Endometrium (tissue), 2 donors: ENCODE data around the gene TEX2.
A peak's percentile ranks its signal among the peaks of the same experiment; 100 is the strongest.
"Not testable (repeated sequence)": the region's sequence is repeated elsewhere in the genome, so short reads cannot be mapped to it uniquely, and the experiment has no call there.

ENCODE experiments used
- FAIRE-seq: peaks from 2 replicates; lab custom pipeline; 2012; peaks lifted over from hg19 to GRCh38; lab: Jason Lieb, UNC
- donor health status: control.
- donor health status: control.

Gene TEX2

GRCh38 chr17:64135000-64135399, 128.1 kb downstream of the TEX2 start:
- no peak for FAIRE-seq

- no peak for FAIRE-seq
Observed at GRCh38 chr17:64134216-64134970, 128.7 kb downstream of the TEX2 start.

DNA sequence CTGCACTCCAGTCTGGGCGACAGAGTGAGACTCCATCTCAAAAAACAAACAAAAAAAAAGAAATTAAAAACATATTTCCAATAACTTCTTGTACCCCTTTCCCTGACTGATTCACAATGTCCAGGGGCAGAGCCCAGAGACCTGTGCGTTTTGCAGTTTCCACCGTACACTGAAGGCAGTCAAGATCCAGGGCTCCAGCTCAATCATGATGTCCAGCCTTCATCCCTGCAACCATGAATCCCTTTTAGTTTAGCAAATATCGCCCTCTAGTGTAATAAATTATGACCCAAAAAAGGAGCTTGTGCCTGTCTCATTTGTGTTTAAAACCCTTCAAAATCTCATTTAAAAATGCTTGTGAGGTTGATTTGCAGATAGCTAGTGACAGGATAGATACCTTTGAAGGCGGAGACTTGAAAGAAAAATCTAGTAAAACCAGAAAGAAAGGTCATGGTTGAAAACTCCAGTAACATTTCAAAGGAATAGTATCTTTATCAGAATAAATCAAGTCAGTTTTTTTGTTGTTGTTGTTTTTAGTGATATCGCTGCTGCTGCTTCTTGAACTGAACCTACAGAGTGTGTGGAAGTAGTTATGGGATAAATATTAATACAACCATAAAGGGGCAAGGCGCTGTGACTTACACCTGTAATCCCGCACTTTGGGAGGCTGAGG, 129.4 kb downstream of the TEX2 start:
- peak; percentile 60 for FAIRE-seq

DNA sequence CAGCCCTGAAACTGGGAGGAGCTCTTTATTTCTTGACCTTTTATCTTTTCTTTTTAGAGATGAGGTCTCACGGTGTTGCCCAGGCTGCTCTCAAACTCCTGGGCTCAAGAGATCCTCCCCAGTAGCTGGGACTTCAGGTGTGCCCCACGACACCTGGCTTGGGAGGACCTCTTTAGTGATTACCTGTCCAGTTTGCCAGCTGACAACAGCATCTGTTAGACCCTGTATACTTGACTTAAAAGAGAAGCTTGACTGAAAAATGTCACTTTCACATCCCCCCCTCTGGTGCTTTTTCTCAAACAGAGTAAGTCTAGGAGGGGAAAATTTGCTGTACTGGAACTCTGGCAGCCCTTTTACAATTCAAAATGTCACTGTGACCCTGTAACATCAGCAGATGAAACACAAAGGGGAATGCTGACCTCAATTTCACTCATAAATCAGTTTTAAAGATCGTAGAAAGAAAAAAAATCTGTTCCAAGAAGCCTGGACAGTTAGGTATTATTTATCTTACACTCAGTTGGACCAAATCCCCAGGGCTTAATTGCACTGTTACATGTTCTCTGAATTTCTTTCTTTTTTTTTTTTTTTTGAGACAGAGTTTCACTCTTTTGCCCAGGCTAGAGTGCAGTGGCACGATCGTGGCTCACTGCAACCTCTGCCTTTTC, 131.3 kb downstream of the TEX2 start:
- FAIRE-seq = peak; percentile 96

- no peak for FAIRE-seq
Observed at GRCh38 chr17:64130559-64131001, 132.5 kb downstream of the TEX2 start.

DNA sequence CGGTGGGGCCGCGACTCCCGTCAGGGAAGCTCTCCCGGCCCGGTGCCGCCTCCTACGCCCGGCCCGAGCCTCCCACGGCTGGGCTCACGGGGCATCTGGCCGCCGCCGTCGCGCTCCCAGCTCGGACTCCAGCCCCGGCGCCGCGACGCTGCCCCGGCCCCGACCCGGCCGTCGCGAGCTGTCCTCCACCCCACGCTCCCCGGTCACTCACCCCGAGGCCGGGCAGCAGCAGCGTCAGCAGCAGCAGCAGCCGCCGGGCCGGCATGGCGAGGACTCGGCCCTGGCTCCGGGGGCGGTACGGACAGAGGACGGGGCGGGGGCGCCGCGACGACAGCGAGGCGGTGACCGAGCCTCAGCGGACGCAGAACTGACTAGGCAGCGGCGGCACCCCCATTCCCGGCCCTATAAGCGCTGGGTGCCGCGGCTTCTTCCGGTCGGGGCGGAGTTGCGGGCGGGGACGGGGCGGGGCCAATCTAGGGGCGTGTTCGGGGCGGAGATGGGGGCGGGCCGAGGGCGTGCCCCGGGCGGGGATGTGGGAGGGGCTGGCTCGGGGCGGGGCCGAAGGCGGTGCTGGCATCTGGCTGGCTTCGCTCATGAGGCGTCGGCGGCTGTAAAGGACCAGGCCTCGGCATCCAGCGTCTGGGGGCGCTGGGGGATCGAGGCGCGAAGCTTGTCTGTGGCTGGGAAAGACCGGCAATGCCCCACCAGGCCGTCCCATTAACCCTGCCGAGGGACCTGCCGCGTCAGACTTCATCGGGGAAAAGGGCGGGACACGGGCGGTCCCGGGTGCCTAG, 133.1 kb downstream of the TEX2 start, which contains the start of gene ERN1:
TSS of gene ERN1 (minus strand) at position 380 of the 794 bp plus-strand sequence. CDS start at position 265, 115 bp downstream.
- no peak for FAIRE-seq

- FAIRE-seq = no peak
Observed at GRCh38 chr17:64129515-64129764, 133.6 kb downstream of the TEX2 start.

DNA sequence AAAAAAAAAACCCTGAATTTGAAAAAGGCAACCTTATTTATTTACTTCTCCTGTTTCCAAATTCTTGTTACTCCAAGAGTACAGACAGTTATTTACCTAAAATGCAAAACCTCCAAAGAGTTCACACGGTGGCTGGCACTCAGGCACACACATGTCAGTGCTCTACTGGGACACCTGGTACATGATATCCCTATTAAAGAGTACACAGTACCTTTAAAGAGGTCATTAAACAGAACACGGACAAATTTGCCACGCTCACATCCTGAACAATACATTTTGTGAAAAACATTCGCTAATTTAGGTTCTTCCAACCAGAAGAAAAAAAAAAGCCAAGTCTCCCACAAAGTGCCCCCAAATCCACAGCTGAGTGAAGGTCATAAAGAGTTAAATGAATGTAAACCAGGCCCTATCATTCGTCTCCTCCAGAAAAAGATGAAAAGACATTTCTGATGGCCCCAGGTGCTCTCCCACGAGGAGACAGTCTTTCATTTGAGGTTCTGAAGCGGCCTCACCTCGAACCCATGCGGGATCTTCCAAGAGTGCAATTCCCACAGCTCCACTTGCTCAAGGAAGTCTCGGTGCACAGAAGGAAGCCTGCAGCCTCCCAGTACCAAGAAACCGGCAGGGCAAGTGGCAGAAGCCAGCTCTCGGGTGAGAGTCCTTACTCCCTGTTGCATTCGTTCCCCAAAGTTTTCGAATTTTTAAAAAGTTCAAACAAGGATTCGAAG, 134.1 kb downstream of the TEX2 start:
- no peak for FAIRE-seq

- FAIRE-seq = no peak
Observed at GRCh38 chr17:64126918-64127317, 136.1 kb downstream of the TEX2 start.

DNA sequence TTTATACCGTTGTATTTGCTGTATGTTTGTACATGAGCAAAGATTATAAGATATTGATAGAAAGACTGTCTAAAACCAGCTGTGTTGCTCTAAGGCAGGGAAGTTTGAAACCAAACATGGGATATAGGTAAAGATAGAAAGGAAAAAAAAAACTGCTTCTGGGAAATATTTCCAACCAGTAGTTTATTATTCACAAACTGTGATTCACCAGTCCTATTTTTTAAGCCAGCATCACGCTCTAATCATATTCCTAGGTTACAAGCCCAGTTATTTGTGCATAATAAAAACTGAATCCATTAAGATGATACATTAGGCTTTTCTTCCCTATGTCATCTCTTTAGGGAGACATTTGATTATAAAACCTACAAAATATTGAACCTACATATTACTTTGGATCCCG, 137.1 kb downstream of the TEX2 start:
- FAIRE-seq = no peak

DNA sequence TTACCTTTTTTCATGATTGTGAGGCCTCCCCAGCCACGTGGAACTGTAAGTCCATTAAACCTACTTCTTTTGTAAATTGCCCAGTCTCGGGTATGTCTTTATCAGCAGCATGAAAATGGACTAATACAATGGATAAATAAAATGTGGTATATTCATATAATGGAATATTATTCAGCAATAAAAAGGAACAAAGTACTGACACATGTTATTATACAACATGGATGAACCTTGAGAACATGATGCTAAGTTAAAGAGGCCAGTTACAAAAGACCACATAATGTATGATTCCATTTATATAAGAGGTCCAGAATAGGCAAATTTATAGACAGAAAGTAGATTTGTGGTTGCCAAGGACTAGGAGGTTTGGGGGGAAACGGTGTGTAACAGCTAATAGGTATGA, 138.5 kb downstream of the TEX2 start:
- FAIRE-seq = no peak

GRCh38 chr17:64123114-64123513, 139.9 kb downstream of the TEX2 start:
- no peak for FAIRE-seq

DNA sequence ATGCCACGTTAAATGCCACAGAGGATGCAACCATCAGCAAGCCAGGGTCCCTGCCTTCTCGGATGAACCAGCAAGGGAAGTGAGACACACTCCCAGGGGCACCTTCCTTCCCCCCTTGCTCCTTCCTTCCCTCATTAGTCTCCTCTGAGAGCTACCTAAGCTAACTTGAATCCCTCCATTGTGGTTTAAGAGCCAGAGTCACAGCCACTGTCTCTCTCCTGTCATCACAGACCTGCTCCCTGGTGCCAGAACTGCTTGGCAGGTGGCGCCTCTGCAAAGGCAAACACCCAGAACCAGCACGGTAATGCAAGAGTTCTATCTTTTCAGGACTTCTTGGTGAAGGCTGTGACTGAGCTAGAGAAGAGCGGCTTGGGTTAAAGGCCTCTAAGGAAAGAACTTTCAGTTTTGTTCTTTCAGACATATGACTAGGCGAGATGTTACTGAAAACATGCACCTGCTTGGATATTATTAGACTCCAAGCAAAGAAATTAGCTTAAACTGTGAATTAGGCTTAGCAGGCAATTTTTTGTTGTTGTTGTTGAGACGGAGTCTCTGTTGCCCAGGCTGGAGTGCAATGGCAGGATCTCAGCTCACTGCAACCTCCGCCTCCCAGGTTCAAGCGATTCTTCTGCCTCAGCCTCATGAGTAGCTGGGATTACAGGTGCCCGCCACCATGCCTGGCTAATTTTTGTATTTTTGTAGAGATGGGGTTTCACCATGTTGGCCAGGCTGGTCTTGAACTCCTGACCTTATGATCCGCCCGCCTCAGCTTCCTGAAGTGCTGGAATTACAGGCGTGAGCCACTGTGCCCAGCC, 141.9 kb downstream of the TEX2 start:
- not testable (repeated sequence) for FAIRE-seq

- FAIRE-seq = no peak
Observed at GRCh38 chr17:64120159-64120810, 142.8 kb downstream of the TEX2 start.

DNA sequence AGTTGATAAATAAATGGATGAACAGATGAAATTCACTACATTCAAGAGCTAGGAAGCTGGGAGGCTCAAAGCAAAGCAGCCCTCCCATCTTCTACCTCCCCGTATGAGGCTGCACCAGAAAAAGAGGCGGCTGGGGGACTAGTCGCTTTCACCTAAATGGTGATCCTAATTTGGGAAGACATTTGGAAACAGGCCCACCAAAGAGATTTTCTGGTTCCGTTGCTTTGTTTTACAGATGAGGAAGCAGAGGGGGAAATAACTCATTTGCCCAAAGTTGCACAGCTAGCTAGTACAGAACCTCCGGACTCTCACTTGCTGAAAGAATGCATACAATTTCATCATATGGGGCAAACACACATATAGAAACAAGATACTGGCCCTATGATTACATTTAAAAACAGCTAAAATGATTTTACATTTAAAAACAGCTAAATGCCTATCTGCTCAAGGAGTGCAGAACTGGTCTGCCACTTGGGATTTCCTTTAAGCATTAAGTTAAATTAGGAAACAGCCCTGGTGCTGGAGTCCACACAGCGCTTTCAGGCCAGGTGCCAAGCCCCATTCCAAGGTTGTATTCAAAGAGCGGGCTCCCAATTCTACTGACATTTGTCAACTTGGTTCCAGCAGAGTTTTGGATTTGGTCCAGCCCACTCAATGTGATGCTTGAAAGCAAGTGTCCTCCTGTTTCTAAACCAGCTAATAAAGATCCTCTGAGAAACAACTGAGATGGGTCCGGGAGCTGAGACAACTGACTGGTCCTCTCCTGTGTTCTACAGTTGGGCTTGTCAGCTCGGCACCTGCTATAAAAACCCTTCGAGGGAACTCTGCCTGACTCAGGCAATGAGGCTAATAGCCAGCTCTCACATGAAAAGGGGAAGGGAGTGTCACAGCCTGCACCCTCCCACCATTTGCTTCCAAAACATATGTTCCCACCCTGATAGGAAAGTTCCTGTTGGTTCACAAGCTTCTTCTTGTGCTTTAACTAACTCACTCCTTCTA, 144.8 kb downstream of the TEX2 start:
- FAIRE-seq = no peak

GRCh38 chr17:64115822-64116534, 147.1 kb downstream of the TEX2 start:
- FAIRE-seq = no peak

GRCh38 chr17:64115043-64115698, 147.9 kb downstream of the TEX2 start:
- no peak for FAIRE-seq

GRCh38 chr17:64113006-64113405, 150.1 kb downstream of the TEX2 start:
- FAIRE-seq = no peak
